HCT116 (cell line): ENCODE results near the gene CDC42EP1. TPM values are rescaled to one million over a fixed set of nuclear protein-coding genes. Genes with fewer than 3 reads are reported as not detected.

ENCODE experiments used
- ATAC-seq: fragments of 200-7000 bp; cut with Tn5 transposase; 2 replicates; pipeline ENCODE4 v1.9.1; 2020; ENCODE audit warnings: mild to moderate bottlenecking, moderate library complexity
- BruUV-seq: library from RNA; stranded (reverse); fragments of 400-500 nt; replicated peaks from 2 replicates; lab custom pipeline; 2021; lab: Mats Ljungman, UMichigan
- CTCF ChIA-PET: fragments of 300-600 bp; sonication (Branson Sonifier 250); formaldehyde crosslinking; loops from one replicate; lab custom pipeline; 2021; ENCODE audit warnings: antibody characterized with exemption; lab: Charles Lee
- POLR2A ChIA-PET: fragments of 300-600, 350-600 bp; sonication (Branson Sonifier 250); formaldehyde crosslinking; loops from one replicate; lab custom pipeline; 2021; ENCODE audit warnings: antibody characterized with exemption; lab: Charles Lee
- RAD21 ChIA-PET, 2 experiments: fragments of 300-600 bp; sonication (Branson Sonifier 250); formaldehyde crosslinking; loops; one replicate each; lab custom pipeline; 2023; ENCODE audit warnings: low total read pairs in 2 of 2; ENCODE audit not compliant: uncharacterized antibody in 2 of 2, unreplicated experiment in 2 of 2, low non-redundant PET in 1 of 2; lab: Charles Lee
- DNase-seq: peaks from one replicate; pipeline ENCODE4 v3.0.0-alpha.2; 2010; ENCODE audit warnings: low read depth, low spot score
- H2AFZ ChIP-seq: fragments of 200-600 bp; shearing (Covaris generic), sonication (generic); 2 replicates; pipeline ENCODE4 v1.6.1; 2017; ENCODE audit warnings: low read depth, mixed run types, mixed read lengths, antibody characterized with exemption, low read length; ENCODE audit not compliant: poor library complexity, severe bottlenecking
- H3K27ac ChIP-seq: 2 replicates; pipeline ENCODE4 v1.5.1; 2012; ENCODE audit warnings: low read depth, low read length
- H3K27me3 ChIP-seq: fragments of 200-600 bp; sonication (generic); 2 replicates; pipeline ENCODE4 v1.6.1; 2016; ENCODE audit warnings: mixed run types, low read length, mixed read lengths; ENCODE audit not compliant: insufficient read depth
- H3K36me3 ChIP-seq, 2 experiments: fragments of 200-500 bp in 1 of 2; fragments of 200-600 bp in 1 of 2; sonication (Bioruptor generic) in 1 of 2; sonication (generic) in 1 of 2; 2 replicates each; pipeline versions ENCODE4 v1.5.1 to v1.6.1; 2014 to 2016; ENCODE audit warnings: low read length in 2 of 2, inconsistent platforms in 1 of 2, mixed read lengths in 1 of 2, mixed run types in 1 of 2; ENCODE audit not compliant: insufficient read depth in 2 of 2, control insufficient read depth in 1 of 2
- H3K4me1 ChIP-seq, 2 experiments: fragments of 200-600 bp in 1 of 2; sonication (generic) in 1 of 2; 2 replicates each; pipeline versions ENCODE4 v1.5.1 to v1.6.1; 2012 to 2017; ENCODE audit warnings: low read length in 2 of 2, inconsistent platforms in 1 of 2, mild to moderate bottlenecking in 1 of 2, mixed read lengths in 1 of 2, mixed run types in 1 of 2, moderate library complexity in 1 of 2; ENCODE audit not compliant: insufficient read depth in 2 of 2, control insufficient read depth in 1 of 2
- H3K4me2 ChIP-seq: fragments of 200-600 bp; sonication (generic); 2 replicates; pipeline ENCODE4 v1.6.1; 2017; ENCODE audit warnings: mixed run types, low read length, mixed read lengths
- H3K4me3 ChIP-seq, 2 experiments: fragments of 200-600 bp in 1 of 2; sonication (generic) in 1 of 2; replicated peaks in 1 of 2; 2 replicates each; pipeline ENCODE4 v1.5.1; 2011 to 2016; ENCODE audit warnings: low read length in 2 of 2, control low read depth in 1 of 2, low read depth in 1 of 2, mild to moderate bottlenecking in 1 of 2, mixed read lengths in 1 of 2, mixed run types in 1 of 2
- H3K79me2 ChIP-seq: fragments of 200-600 bp; sonication (generic); 2 replicates; pipeline ENCODE4 v1.6.1; 2017; ENCODE audit warnings: mild to moderate bottlenecking, mixed run types, low read length, moderate library complexity, mixed read lengths; ENCODE audit not compliant: insufficient read depth
- H3K9ac ChIP-seq: fragments of 200-600 bp; sonication (generic); 2 replicates; pipeline ENCODE4 v1.6.1; 2016; ENCODE audit warnings: low read length, mixed read lengths
- H3K9me2 ChIP-seq: fragments of 200-600 bp; sonication (generic), shearing (Covaris generic); 2 replicates; pipeline ENCODE4 v1.6.1; 2017; ENCODE audit warnings: mixed run types, mild to moderate bottlenecking, moderate library complexity; ENCODE audit not compliant: insufficient read depth
- H3K9me3 ChIP-seq, 2 experiments: fragments of 200-500 bp in 1 of 2; fragments of 200-600 bp in 1 of 2; sonication (Bioruptor generic) in 1 of 2; sonication (generic) in 1 of 2; 2 replicates each; pipeline ENCODE4 v1.6.1; 2014 to 2017; ENCODE audit warnings: low read length in 2 of 2, mixed read lengths in 2 of 2, inconsistent platforms in 1 of 2, low read depth in 1 of 2, mild to moderate bottlenecking in 1 of 2, mixed run types in 1 of 2, moderate library complexity in 1 of 2; ENCODE audit not compliant: control insufficient read depth in 1 of 2, insufficient read depth in 1 of 2
- H4K20me1 ChIP-seq: fragments of 200-600 bp; sonication (generic), shearing (Covaris generic); 2 replicates; pipeline ENCODE4 v1.6.1; 2017; ENCODE audit warnings: mixed run types, mild to moderate bottlenecking, moderate library complexity; ENCODE audit not compliant: insufficient read depth
- CBX3 ChIP-seq: IDR thresholded peaks from 2 replicates; pipeline ENCODE4 v1.6.1; 2012; ENCODE audit warnings: low read depth
- CEBPB ChIP-seq: IDR thresholded peaks from 2 replicates; pipeline ENCODE4 v1.6.1; 2012; ENCODE audit warnings: low read depth
- ELF1 ChIP-seq: IDR thresholded peaks from 2 replicates; pipeline ENCODE4 v1.6.1; 2012; ENCODE audit warnings: low read depth, borderline replicate concordance
- FOSL1 ChIP-seq: IDR thresholded peaks from 2 replicates; pipeline ENCODE4 v1.6.1; 2012; ENCODE audit warnings: low read depth
- POLR2A ChIP-seq: IDR thresholded peaks from 2 replicates; pipeline ENCODE4 v1.7.0; 2011; ENCODE audit warnings: borderline replicate concordance; ENCODE audit not compliant: insufficient read depth, insufficient read length; ENCODE audit errors: extremely low read depth
- POLR2AphosphoS5 ChIP-seq: IDR thresholded peaks from 2 replicates; pipeline ENCODE4 v1.6.1; 2011; ENCODE audit warnings: mild to moderate bottlenecking, low read depth, low read length, moderate library complexity
- SIN3A ChIP-seq: IDR thresholded peaks from 2 replicates; pipeline ENCODE4 v1.6.1; 2012; ENCODE audit warnings: low read depth
- ZFX ChIP-seq: fragments of 450-650 bp; IDR thresholded peaks from 2 replicates; pipeline ENCODE4 v1.6.1; 2017
- intact Hi-C: fragments of 100-400 bp; cut with micrococcal nuclease; formaldehyde crosslinking; loops from 2 replicates; pipeline ENCODE4 v1.10.0; 2022
- total RNA-seq: library from RNA; stranded (reverse); gene quantifications from one replicate; pipeline ENCODE4 v1.2.1, GENCODE V29; 2021; ENCODE audit not compliant: unreplicated experiment
- TF ChIP-seq, protein P1 (sequence below), 3 experiments: fragments of 200-600 bp in 1 of 3; sonication (generic) in 1 of 3; IDR thresholded peaks in 2 of 3; conservative IDR thresholded peaks in 1 of 3; 2 replicates each; pipeline ENCODE4 v1.5.1; 2012 to 2017; ENCODE audit warnings: low read depth in 2 of 3, low read length in 2 of 3, antibody characterized with exemption in 1 of 3, borderline replicate concordance in 1 of 3, control low read depth in 1 of 3, mild to moderate bottlenecking in 1 of 3, mixed read lengths in 1 of 3, mixed run types in 1 of 3, moderate library complexity in 1 of 3; ENCODE audit not compliant: insufficient read depth in 1 of 3
- TF ChIP-seq, protein P2 (sequence below): IDR thresholded peaks from 2 replicates; pipeline ENCODE4 v1.6.1; 2012
- TF ChIP-seq, protein P3 (sequence below): IDR thresholded peaks from 2 replicates; pipeline ENCODE4 v1.6.1; 2012; ENCODE audit warnings: low read depth

Gene CDC42EP1
- total RNA-seq, 1 experiment from 2014 or later = 160 TPM

DNA sequence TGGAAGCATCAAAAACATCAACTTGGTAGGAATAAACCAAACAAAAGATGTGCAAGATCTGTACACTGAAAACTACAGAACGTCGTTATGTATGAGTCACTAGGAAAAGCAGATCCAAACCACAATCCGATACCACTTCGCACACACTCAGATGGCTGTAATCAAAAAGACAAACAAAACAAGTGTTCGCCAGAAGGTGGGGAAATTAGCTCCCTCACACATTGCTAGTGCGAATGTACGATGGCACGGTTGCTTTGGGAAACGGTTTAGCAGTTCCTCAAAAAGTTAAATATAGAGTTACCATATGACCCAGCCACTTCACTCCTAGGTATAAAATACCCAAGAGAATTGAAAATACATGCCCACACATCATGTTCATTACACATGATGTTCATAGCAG, 26.3 kb upstream of the CDC42EP1 start:
- BruUV-seq = no TSS peak
- H3K79me2 ChIP-seq = no peaks in the 10 kb centered on the region
- no peaks in the 10 kb centered on the region for H3K9me3 ChIP-seq
- ChIA-PET RAD21 (no interaction called here), CTCF (interaction anchor here (1.1 kb wide), 1 partner anchor 29 kb away, joined by 5 read pairs; no protein-coding TSS in a partner anchor), POLR2A (interaction anchor here (1.0 kb wide), 1 partner anchor 8 kb away, joined by 4 read pairs; no protein-coding TSS in a partner anchor)
- H3K4me1 ChIP-seq = peaks cover 18 to 33% of the 10 kb centered on the region in 2 experiments
- H3K36me3 ChIP-seq = no peaks in the 10 kb centered on the region
- no peak for ATAC-seq
- TF ChIP-seq CBX3 = peak; percentile 42; the same call in 1 of the 2 replicates
- peak; percentile 41; the same call in 1 of the 2 replicates for TF ChIP-seq FOSL1
- TF ChIP-seq, protein P1, sequence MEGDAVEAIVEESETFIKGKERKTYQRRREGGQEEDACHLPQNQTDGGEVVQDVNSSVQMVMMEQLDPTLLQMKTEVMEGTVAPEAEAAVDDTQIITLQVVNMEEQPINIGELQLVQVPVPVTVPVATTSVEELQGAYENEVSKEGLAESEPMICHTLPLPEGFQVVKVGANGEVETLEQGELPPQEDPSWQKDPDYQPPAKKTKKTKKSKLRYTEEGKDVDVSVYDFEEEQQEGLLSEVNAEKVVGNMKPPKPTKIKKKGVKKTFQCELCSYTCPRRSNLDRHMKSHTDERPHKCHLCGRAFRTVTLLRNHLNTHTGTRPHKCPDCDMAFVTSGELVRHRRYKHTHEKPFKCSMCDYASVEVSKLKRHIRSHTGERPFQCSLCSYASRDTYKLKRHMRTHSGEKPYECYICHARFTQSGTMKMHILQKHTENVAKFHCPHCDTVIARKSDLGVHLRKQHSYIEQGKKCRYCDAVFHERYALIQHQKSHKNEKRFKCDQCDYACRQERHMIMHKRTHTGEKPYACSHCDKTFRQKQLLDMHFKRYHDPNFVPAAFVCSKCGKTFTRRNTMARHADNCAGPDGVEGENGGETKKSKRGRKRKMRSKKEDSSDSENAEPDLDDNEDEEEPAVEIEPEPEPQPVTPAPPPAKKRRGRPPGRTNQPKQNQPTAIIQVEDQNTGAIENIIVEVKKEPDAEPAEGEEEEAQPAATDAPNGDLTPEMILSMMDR (IDR thresholded peaks at IDR 0.05 in 2 of 3, conservative IDR thresholded peaks at IDR 0.05 in 1 of 3; ENCODE audit: borderline replicate concordance in 1 of 3, insufficient read depth in 1 of 3, low read depth in 2 of 3, low read length in 2 of 3) = no peak
- TF ChIP-seq, protein P2, sequence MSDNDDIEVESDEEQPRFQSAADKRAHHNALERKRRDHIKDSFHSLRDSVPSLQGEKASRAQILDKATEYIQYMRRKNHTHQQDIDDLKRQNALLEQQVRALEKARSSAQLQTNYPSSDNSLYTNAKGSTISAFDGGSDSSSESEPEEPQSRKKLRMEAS = 0 out of 2 replicates have a peak, but pooled peaks have one; percentile 40
- peak; percentile 34 for DNase-seq
- no peak overlapping the region for H3K27ac ChIP-seq
- 0 out of 2 replicates have a peak overlapping the region, but pooled peaks have one; percentile 2 for H3K9ac ChIP-seq
- H3K4me2 ChIP-seq = peak overlapping the region; percentile 46
- H3K9me2 ChIP-seq = no peaks in the 10 kb centered on the region
- peak overlapping the region; percentile 67 for H2AFZ ChIP-seq
- no peaks in the 10 kb centered on the region for H4K20me1 ChIP-seq
- intact Hi-C loops = no loop called here
- H3K27me3 ChIP-seq = no peaks in the 10 kb centered on the region
- H3K4me3 ChIP-seq = no peak overlapping the region

DNA sequence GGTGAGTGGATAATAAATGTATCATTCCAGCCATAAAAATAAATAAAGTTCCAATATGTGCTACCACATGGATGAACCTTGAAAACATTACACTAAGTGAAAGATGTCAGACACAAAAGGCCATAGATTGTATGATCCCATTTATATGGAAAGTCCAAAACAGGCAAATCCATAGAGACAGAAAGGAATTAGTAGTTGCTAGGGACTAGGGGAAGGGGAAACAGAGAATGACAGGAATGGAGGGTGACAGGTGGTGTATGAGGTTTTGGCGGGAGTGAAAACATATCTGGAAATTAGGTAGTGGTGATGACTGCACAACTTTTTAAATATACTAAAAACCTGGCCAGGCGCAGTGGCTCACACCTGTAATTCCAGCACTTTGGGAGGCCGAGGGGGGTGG, 25.8 kb upstream of the CDC42EP1 start:
- intact Hi-C loops = no loop called here
- no peak overlapping the region for H3K27ac ChIP-seq
- H3K4me1 ChIP-seq = peaks cover 21 to 36% of the 10 kb centered on the region in 2 experiments
- TF ChIP-seq, protein P3, sequence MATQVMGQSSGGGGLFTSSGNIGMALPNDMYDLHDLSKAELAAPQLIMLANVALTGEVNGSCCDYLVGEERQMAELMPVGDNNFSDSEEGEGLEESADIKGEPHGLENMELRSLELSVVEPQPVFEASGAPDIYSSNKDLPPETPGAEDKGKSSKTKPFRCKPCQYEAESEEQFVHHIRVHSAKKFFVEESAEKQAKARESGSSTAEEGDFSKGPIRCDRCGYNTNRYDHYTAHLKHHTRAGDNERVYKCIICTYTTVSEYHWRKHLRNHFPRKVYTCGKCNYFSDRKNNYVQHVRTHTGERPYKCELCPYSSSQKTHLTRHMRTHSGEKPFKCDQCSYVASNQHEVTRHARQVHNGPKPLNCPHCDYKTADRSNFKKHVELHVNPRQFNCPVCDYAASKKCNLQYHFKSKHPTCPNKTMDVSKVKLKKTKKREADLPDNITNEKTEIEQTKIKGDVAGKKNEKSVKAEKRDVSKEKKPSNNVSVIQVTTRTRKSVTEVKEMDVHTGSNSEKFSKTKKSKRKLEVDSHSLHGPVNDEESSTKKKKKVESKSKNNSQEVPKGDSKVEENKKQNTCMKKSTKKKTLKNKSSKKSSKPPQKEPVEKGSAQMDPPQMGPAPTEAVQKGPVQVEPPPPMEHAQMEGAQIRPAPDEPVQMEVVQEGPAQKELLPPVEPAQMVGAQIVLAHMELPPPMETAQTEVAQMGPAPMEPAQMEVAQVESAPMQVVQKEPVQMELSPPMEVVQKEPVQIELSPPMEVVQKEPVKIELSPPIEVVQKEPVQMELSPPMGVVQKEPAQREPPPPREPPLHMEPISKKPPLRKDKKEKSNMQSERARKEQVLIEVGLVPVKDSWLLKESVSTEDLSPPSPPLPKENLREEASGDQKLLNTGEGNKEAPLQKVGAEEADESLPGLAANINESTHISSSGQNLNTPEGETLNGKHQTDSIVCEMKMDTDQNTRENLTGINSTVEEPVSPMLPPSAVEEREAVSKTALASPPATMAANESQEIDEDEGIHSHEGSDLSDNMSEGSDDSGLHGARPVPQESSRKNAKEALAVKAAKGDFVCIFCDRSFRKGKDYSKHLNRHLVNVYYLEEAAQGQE = no peak
- no peak for TF ChIP-seq ZFX
- no peak for TF ChIP-seq CBX3
- TF ChIP-seq POLR2AphosphoS5 = no peak
- no peak for TF ChIP-seq POLR2A
- TF ChIP-seq CEBPB = no peak
- no peak for TF ChIP-seq SIN3A
- TF ChIP-seq ELF1 = no peak
- ChIA-PET POLR2A (interaction anchor here (1.0 kb wide), 1 partner anchor 9 kb away, joined by 4 read pairs; no protein-coding TSS in a partner anchor), CTCF (no interaction called here), RAD21 (no interaction called here)
- BruUV-seq = no TSS peak
- H4K20me1 ChIP-seq = no peaks in the 10 kb centered on the region
- no peaks in the 10 kb centered on the region for H3K36me3 ChIP-seq
- H3K9ac ChIP-seq = 0 out of 2 replicates have a peak overlapping the region, but pooled peaks have one; percentile 2
- H3K4me2 ChIP-seq = peak overlapping the region; percentile 46
- peak overlapping the region; percentile 67 for H2AFZ ChIP-seq
- DNase-seq = no peak
- H3K4me3 ChIP-seq = no peak overlapping the region
- H3K27me3 ChIP-seq = no peaks in the 10 kb centered on the region
- H3K9me3 ChIP-seq = no peaks in the 10 kb centered on the region
- no peaks in the 10 kb centered on the region for H3K79me2 ChIP-seq
- H3K9me2 ChIP-seq = no peaks in the 10 kb centered on the region
- no peak for ATAC-seq
